HG02798 (cell line): ENCODE measurements around the gene GALNT9.

Experiments used
- ATAC-seq: cut with Tn5 transposase; IDR thresholded peaks from one replicate; pipeline ENCODE4 v1.9.1; 2021; ENCODE audit warnings: mild to moderate bottlenecking; ENCODE audit not compliant: unreplicated experiment, poor library complexity

The GALNT9 gene

GRCh38 chr12:132166801-132167591, 162.4 kb downstream of the GALNT9 start:
- ATAC-seq: no peak

GRCh38 chr12:132166093-132166492, 163.3 kb downstream of the GALNT9 start:
- ATAC-seq: no peak

DNA sequence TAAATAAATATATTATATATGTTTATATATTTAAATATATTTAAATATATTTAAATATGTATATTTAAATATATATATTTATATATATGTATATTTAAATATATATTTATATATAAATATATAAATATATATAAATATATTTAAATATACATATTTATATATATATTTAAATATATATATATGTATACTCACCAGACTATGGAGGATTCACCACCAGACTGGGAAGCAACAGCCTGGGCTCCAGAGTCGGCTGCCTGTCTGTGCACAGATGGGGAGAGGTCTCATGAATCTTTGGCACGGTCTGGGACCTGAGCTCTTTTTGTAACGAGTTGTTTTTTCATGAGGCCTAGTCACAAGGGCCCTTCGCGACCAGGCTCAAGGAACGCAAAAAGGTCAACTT, 163.8 kb downstream of the GALNT9 start:
- ATAC-seq: no peak

GRCh38 chr12:132164426-132164825, 165.0 kb downstream of the GALNT9 start:
- no peak for ATAC-seq

DNA sequence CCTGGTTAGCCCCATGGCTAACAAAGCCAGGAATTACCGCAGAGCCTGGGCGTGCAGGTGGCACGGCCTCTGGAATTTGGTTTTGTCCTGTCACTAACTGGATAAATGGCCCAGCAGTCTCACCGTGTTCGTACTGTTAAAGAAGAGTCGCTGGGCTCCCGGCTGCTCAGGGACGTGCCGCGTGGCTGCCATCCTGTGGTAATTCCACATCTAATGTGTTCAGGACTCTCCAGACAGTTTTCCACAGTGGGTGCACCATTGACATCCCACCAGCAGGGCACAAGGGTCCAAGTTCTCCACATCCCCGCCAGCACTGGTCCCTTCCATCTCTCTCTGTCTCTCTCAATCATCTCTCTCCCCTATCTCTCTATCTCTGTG, 165.5 kb downstream of the GALNT9 start:
- ATAC-seq: no peak

GRCh38 chr12:132163041-132163910, 166.1 kb downstream of the GALNT9 start:
- ATAC-seq: no peak

- no peak for ATAC-seq
Measured at GRCh38 chr12:132162508-132163031, 166.8 kb downstream of the GALNT9 start.

DNA sequence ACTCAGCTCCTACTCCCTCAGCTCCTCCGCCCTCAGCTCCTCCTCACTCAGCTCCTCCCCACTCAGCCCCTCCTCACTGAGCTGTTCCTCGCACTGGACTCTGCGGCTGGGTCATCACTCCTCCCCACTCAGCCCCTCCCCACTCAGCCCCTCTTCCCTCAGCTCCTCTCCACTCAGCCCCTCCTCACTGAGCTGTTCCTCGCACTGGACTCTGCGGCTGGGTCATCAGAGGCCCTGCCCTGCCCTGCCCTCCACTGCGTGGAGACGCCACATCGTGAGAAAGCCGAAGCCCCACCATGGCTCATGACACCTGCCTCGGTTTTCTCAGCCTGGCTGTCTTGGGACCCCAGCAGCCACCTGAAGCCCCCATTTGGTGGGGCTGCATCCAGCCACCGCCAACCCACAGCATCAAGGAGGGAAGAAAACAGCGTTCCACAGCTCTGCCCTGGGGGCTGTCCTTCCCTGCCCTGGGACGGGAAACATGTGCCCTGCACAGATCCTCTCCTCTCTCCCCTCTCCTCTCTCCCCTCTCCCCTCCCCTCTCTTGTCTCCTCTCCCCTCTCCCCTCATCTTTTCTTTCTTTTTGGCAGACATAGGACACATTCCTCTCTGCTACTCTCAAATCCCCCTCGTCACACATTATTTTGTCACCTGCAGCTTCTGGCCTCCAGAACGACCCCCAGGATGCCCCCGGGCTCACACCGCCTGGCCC, 167.4 kb downstream of the GALNT9 start:
- ATAC-seq: no peak

DNA sequence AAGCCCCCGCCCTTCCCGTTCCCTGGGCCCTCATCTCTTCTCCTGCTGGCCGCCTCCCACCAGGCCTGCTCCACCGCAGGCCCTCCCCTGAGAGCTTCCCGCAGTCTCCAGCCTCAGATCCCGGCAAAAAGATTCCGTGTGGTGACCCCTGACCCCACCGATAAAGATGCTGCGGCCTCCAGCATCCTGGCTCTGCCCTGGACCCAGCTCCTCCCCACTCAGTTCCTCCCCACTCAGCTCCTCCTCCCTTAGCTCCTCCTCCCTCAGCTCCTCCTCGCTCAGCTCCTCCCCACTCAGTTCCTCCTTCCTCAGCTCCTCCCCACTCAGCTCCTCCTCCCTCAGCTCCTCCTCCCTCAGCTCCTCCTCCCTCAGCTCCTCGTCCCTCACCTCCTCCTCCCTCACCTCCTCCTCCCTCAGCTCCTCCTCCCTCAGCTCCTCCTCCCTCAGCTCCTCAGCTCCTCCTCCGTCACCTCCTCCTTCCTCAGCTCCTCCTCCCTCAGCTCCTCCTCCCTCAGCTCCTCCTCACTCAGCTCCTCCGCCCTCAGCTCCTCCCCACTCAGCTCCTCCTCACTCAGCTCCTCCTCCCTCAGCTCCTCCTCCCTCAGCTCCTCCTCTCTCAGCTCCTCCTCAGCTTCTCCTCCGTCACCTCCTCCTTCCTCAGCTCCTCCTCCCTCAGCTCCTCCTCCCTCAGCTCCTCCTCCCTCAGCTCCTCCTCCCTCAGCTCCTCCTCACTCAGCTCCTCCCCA, 168.2 kb downstream of the GALNT9 start:
- ATAC-seq: no peak

DNA sequence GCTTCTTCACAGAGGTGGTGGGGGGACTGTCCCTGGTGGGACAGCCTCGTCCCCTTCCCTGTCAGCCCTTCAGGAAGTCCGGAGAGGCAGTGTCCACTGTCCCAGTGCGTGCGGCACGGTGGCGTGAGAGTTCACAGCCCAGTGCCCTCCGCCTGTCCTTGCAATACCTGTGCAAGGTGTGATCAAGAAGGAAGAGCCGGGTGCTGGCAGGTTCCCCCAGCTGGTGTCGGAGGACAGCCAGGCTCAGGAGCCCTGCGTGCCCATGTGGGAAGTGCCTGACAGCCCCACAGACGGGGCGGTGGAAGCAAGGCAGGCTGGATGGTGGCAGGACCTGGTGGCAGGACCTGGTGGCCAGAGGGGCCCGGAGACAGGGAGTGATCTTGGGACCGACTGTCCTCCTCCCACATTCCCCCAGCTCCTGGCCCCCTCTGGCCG, 168.8 kb downstream of the GALNT9 start:
- no peak for ATAC-seq

DNA sequence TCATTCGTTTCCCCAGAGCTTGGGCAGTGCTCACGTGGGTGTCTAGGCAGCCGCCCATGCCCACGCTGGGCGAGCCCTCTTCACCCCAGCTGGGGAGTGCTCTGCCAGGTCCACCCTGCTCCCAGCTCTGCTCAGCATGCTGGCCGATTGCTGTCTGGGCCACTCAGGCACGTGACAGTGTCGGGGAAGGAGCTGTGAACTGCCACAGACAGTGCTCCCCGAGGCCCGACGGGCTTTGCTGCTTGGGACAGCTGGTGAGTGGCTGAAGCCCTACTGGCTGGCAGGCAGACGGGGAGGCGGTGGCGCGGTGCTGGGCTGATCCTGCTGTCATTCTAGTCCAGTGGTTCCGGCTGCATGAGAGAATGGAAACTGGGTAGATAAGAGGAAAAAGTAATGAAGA, 169.4 kb downstream of the GALNT9 start:
- ATAC-seq: no peak

DNA sequence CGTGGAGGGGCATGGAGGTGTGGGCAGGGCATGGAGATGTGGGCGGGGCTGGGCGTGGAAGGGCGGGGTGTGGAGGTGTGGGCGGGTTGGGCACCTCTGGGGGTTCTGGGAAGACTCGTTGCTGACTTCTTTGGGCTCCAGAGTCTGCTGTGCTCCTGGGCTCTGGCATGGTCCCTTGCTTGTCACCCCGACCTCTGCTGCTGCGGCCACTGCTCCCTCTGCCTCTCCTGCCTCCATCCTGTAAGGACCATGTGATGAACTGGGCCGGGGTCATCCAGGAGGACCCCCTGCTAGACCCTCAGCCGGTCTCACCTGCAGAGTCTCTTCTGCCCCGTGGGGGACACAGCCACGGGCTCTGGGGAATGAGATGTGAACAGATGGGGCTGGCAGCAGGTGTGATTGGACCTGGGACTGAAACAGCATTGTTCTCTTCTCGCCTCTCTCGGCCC, 169.8 kb downstream of the GALNT9 start:
- no peak for ATAC-seq

DNA sequence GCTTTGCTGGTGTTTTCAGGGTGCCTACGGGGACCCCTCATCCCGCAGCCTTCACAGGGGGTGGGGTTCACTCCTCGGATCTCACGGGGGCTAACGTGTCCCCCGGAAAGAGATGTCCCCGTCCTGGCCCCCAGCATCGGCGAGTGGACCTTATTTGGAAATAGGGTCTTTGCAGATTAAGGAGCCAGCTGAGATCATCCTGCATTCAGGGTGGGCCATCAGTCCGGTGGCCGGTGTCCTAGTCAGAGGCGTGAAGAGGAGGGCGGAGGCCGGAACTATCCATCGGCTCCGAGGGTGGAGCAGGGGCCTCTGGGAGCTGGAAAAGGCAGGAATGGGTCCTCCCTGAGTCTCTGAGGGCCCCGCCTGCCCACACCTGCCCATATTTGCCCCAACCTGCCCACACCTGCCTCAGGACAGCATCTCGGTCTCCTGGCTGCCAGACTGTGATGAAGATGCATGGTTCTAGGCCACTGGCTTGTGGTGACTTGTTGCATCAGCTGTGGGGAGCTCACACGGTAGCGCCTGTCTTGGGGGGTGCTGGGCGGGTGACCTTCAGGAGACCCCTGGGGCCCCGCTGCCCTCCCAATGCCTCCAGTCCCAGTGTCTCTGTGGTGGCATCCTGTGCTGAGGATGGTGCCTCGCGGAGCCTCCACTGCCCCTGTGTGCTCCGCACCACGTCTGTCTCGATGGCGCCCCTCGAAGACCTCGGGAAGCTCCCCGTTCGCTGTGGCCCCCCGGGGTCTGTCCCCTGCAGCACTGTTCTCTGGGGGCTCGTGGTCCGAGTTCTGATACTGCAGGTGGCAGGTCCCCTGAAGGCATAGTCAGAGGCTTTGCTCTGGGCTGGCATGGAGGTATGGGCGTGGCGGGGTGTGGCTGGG, 170.5 kb downstream of the GALNT9 start:
- ATAC-seq: no peak

- ATAC-seq: no peak
Measured at GRCh38 chr12:132157733-132158409, 171.5 kb downstream of the GALNT9 start.

GRCh38 chr12:132156573-132157325, 172.6 kb downstream of the GALNT9 start:
- no peak for ATAC-seq

- ATAC-seq: no peak
Measured at GRCh38 chr12:132155771-132156572, 173.4 kb downstream of the GALNT9 start.
